Activated T-cell treated with anti-CD3 and anti-CD28 coated beads for 1 hour (primary cell): Measurements from ENCODE around the gene MTA1.
A peak's percentile ranks its signal among the peaks of the same experiment; 100 is the strongest.

Experiments
- DNase-seq: peaks from one replicate; pipeline ENCODE4 v3.0.0-alpha.2; 2020; ENCODE audit warnings: low read depth

Gene MTA1

DNA sequence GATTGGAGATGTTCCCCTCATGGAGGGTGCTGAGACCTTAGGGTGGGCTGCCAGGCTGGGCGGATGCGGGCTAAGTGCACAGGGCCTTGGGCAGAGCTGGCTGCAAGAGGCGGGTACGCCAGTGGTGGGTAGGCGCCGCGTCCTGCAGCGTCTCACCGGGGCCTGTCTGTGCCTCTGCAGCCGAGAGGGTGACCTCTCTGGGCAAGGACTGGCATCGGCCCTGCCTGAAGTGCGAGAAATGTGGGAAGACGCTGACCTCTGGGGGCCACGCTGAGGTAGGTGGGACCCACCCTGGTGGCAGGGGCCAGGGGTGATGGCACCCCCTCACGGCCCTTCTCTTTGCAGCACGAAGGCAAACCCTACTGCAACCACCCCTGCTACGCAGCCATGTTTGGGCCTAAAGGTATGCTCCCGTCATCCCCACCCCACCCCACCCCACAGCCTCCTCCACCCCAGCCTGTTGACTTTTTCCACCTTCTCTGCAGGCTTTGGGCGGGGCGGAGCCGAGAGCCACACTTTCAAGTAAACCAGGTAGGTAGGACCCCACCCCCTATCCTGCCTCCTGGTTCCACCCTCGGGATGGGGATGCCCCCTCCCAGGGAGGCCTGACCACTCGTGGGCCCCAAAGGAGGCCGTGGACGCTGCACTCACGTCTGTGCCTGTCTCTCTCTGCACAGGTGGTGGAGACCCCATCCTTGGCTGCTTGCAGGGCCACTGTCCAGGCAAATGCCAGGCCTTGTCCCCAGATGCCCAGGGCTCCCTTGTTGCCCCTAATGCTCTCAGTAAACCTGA lies 68.6 kb downstream of the MTA1 start:
- DNase-seq, result no peak

DNA sequence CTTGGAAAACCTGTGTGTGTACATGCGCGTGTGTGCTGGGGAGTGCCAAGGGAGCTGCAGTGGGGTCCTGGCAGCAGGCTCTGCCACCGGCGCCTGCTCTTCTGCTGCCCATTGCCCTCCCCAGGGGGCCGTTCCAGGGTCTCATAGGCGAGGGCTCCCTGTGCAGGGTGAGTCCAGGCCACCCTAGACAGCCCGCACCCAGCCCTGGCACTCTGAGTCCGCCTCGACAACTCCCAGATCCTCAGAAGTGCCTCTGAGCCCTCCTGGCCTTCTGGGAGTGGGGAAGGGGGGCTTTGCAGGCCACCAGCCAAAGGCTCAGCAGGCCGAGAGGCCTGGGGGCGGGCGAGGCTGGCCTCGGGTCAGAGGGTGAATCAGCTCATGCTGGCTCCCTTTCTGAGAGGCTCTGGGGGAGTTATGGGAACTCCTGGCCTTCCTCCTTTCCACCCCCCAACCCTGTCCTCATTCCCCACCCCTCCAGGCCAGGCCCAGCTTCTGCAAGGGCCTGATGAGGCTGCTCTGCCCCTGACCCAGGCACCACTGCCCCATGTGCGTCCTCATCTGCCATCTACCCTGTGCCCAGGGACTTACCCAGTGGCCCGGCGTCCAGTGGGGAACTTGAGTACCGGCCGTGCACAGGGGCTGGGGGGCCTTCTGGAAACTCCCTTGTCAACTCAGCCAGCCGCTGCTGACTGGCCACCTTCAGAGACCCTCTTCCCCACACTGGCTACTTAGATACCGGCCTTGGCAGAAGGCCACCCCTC lies 69.3 kb downstream of the MTA1 start:
- no peak for DNase-seq

DNA sequence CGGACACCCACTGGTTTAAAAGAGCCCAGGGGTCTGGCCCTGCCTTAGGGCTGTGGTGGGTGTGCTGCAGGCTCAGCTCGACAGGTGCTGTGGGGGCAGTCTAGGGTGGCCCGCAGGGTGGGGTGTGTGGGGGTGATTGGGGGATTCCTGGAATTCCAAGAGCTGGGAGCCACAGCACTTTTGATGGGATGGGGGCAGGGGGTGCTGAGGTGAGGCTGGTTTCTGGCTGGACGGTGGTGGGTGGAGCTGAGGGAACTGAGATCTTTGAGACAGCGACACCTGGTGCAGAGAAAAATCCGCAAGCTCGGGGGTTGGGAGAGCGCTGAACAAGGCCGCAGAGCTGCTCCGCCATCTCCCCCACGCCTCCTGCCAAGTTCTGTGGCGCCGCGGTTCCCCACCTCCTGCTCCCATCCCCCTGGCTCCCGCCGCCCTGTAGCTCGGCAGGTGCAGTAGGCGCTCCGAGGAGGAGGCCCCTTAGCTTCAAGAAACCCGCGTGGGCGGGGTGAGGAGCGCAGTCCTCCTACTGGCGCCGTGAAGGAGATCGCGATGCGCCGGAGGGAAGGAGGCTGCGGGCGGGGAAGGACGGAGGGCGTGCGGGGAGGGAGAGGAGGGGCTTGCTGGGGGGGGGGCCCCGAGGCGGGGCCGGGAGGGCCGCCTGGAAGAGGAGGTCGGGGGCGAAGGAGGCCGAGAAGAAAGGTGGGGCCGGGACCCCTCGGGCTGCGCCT lies 70.1 kb downstream of the MTA1 start:
- peak; percentile 76 for DNase-seq

DNA sequence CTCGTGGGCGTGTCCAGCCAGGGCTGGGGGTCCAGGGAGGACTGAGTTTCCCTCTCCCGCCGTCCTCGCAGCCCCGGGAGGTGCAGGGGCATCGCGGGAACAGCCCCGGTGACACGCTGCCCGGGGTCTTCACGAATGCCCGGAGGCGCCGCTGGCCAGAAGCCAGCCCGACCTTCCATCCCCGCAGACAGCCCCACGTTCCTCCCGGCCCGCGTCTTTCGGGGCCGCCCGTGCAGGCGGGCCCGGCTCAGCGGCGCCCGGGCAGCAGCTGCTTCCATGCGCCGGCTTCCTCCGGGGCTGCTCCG lies 70.6 kb downstream of the MTA1 start:
- no peak for DNase-seq

DNA sequence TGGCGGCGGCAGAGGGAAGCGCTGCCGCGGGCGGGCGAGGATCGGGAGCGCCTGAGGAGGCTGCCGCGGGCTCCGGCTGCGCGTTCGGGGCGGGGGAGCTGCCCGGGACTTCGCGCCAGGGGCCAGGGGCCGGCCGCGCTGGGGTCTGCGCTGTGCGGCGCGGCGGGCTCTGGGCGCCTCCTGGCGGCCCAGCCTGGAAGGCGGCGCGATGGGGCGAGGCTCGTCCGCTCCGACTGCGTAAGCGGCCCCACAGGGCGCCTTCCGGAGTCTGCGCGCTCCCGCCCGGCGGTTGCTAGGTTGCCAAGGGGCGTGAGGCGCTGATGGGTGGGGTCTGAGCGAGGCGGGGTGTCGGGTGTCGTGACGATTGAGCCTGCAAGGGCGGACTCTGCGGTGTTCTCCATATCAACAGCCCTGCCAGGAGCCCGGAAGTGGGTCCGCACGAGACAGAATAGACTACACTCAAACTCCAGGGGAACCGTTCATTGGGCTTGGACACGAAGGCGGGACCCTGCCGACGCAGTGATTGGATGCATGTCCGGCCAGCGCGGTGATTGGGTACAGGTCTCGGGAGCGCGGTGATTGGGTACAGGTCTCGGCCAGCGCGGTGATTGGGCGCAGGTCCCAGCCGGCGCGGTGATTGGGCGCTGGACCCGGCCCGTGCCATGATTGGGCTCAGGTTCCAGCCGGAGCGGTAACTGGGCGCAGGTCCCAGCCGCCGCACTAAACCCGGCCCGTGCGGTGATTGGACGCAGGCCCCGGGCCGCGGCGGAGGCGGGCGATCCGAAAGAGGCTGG lies 71.1 kb downstream of the MTA1 start, which contains the start of gene TEDC1:
Gene TEDC1 (plus strand): TSS at position 675 of the 794 bp plus-strand sequence. CDS start 130 bp downstream, outside the sequence.
- DNase-seq, result peak; percentile 97

DNA sequence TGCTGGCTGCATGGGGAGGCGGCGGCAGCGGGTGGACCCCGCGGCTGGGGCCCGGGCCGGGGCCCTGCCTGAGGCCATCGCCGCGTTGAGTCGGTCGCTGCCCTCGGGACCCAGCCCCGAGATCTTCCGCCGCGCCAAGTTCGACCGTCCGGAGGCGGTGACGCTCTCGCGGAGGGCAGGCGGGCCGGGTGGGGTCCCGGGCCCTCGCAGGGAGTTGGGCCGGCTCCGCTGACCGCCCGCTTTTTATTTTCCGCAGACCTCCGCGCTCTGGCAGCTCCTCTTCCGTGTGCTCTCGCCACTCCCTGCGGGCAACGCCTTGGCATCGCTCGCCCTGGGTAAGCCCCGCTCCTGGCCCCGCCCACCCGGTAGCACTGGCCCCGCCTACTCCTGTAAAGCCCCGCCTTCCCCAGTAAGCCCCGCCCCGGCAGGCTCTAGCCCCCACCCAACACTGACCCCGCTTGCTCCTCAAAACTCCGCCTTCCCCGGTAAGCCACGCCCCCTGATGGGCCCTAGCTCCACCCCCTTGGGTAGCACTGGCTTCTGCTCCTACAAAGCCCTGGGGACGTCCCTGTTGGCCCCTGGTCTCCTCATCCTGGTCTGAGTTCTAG lies 71.8 kb downstream of the MTA1 start:
- peak; percentile 77 for DNase-seq

DNA sequence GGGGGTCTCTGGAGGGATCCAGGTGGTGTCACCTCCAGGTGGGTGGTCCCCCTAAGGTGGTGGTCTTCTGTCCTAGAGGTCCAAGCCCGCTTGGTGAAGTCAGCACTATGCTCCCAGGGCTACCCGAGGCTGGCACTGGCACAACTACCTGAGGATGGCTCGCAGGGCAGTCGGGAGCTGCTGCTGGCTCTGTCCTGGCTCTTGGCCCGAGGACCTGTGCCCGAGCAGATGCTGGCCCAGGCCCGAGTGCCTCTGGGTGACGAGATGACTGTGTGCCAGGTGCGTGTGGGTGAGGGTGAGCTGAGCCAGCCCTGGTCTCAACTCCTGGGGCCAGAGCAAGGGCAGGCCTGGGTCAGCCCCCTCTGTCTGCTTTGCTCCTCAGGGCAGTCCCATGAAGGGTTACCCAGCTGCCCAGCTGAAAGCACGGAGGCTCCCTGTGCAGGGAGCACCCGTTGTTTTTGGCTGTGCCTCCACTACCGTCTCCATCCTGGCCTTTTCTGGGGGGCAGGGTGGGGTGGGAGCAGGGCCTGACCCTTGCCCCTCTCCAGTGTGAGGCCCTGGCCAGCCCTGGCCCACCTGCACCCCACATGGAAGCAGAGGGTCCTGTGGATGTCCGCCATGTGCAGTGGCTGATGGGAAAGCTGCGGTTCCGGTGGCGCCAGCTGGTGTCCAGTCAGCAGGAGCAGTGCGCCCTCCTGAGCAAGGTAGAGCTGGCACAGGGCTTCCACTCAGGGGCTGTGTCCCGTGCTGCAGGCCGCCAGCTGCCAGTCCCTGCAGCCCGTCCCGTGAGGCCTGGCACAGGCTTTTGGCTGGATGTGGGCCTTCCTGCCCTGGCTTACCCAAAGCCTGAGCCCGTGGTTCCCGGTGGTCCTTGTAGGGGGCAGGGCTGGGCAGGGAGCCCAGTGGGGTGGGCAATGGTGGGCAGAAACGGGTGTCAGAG lies 72.7 kb downstream of the MTA1 start:
- no peak for DNase-seq

DNA sequence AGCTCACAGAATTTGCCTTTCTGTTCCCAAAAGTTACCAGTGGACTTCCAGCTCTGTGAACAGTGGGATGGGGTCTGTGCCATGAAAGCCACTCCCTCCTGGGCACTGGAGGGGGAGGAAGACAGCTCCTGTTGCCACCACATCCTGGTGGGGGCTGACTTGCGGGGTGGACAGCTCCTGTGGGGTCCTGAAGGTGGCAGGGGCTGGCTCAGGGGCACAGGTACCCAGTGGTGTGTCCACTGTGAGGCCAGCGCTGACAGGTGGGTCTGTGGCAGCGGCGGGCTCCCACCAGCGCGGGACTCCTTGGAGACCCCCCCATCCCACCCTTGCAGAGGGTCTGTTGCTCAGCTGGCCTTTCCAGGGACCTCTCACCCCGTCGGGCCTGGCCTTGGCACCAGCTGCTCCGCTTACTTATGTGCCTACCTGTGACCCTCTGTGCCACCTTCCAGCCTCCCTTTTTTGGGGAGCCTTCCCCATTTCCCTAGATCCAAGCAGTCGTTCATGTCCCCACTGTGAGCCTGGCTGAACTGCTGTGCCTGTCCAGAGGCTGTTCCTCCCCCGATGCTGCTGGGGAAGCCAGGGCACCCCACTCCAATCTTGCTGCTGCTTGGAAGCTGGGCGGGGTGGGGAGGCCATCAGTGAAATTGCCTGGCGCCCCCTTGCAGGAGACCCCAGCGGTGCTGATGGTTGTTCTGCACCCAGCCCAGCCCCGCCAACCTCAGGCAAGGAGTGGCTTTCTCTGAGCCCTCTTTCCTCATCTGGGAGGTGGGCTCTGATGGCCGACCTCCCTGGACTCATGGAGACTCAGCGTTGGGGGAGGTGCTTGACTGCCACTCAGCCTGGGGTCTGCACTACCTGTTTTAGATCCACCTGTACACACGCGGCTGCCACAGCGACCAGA lies 73.6 kb downstream of the MTA1 start:
- no peak for DNase-seq

DNA sequence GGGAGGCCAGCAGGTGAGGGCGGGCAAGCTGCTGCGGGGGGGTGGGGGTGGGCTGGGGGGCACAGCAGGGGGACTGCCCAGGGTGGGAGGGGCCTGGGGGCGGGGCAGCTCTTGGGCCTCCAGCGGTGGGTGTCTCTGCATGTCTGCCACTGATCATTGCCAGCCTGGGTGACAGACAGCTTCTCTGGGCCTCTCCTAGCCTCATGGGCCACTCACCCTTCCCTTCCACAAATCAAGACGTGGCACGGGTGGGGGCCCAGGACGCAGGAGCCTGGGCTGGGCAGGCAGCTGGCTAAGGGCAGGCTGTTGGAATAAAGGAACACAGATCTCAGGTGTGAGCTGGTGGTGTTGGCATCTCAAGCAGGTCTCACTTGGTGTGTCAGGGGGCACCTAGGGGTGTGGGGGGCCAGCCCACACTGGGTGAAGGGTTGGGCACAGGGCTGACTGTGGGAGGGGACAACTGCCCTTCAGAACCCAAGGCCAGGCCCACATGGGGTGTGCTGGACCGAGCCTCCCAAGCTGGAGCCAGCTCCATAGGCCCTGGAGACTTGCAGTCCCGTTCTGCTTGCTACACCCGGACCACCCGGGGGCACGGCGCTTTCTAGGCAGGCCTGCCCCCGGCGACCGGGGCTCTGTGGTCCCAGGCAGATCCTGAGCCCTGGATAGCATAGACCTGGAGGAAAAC lies 74.4 kb downstream of the MTA1 start:
- DNase-seq, result no peak

DNA sequence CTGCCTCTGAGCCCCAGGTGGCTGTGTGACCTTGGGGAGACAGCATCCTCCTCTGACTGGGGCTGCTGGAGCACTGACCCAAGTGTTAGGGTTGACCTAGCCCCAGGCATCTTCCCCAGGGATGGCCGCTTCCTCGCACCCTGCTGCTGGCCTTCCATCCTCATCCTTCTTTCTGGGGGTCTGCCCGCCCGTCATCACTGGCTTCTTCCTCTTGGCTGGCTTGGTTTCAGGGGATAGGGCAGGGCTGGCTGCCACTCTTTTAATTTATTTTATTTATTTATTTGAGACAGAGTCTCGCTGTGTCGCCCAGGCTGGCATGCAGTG lies 74.9 kb downstream of the MTA1 start:
- no peak for DNase-seq

DNA sequence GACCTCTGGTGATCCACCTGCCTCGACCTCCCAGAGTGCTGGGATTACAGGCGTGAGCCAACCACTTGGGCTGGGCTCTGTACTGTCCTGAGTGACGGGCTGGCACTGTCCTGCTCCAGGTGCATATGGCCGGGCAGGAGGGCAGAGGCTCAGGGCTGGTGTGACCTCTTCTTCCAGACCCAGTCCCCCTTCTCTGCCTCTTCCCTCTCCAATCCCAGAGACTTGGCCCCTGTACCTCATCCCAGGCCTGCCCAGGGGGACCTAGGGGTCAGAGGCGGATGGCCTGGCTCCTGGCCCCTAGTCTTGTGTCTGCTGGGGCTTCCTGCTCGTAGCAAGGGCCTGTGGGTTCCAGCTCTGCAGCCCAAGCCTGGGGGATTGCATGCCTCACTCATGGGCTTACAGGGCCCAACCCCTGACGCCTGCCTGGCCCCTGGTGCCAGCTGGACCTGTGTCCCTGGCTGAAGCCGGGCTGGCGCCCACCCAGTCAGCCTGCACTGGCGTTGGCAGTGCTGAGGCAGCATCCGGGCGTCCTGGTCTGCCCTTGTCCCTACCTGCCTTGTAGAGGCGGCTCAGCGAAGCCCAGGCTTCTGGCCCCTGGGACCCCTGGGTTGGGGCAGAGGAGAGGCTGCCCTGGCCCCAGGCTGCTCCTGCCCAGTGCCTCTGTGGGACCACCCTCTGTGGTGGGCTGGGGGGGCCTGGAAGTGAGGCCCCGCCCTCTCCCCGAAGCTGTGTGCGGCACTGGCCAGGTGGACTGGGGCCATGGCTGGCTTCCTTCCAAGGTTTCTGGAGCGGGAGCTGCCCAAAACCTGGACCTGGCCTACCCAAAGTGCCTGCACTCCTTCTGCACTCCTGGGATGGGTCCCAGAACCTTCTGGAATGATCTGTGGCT lies 75.7 kb downstream of the MTA1 start:
- no peak for DNase-seq

DNA sequence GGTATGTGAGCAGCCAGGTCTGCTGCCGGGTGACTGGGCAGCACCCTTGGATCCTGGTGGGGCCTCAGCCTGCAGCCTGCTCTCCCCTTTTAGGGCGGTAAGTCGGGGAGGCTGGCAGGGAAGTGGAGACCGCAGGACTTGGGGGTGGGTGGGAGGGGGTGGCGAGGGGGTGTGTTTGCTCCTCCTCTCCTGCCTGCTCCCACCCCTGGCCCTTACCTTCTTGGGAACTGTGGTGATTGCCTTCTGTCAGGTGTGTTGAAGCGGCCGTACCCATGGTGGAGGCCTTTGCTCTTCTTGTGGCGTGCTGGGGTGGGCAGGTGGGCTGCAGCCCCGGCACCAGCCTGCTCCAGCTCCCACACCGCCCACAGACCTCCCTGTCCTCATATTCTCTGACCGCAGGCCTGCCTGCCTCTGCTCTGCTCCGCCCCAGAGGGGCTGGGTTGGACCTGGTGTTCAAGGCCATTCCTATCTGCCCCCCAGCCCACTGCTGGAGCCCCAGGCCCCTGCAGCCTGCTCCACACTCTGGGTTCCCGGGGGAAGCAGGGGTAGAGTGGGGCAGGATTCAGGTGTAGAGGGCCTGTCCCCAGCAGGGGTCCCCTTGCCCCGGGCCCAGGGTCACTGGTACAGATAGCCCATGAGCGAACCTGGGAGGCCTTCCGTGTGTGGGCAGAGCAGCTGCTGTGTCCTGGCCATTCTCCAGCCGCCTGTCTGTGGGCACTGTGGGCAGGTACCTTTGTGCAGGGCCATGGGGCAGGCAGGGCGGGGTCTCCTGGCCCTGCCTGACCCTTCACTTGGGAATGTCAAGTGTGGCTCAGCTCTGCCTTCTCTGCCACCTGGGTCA lies 76.6 kb downstream of the MTA1 start:
- DNase-seq, result no peak

DNA sequence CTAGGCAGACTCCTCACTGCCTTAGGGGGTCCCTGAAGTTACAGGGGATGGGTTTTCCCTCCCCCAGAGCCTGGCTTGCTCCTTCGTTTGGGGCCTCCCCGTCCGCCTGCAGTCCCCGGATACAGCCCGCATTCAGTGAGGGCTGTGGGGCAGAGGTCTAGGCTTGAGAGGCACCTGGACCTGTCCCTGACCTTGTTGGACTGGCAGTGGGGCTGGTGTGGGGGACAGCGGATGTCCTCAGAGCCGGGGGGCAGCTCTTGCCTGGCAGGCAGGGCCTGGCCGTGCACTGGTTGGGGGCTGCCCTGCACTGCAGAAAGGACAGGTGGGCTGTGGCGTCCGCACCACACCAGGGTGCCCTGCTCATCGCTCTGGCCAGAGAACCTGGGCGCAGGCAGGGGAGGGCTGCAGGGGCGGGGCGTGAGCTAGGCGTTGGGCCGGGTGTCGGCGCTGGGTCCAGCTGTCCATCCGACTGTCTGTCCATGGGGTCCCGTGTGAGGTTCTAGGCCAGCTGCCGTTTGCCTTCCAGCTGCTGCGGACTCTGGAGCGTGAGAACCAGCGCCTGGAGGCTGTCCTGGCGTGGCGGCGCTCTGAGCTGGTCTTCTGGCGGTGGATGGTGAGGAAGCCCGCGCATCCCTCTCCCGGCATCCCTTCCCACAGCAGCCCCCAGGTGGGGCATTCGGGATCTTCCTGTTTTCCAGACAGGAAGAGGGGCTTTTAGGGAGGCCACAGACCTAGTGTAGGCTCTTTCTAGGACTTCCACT lies 77.4 kb downstream of the MTA1 start:
- no peak for DNase-seq

DNA sequence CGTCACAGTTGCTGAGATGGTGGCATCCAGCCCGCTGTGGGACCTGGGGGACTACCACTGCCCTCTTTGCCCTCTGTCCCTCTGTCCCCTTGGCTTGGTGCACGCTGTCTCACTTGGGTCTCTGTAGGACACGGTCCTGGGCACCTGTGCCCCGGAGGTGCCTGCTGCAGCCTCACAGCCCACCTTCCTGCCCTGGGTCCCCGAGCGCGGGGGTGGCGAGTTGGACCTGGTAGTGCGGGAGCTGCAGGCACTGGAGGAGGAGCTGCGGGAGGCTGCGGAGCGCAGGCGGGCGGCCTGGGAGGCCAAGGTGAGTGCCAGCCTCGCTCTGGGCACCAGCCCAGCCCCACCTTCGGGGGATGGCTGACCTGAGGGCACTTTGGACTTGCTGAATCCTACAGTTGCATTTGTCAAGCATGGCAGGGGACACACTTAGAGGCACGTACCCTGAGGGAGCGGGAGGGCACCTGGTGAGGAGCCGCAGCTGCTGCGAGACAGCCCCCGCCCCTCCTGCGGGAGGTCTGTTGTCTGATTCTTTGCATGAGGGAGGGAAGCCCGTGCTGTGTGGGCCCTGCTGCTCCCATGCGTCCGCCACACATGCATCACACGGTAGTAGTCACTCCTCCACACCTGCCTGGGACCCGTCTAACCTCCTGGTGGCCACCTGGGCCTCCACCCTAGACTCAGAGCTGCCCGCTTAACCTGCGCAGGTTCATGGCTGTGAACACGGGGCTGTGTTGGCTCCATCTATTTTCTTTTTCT lies 78.2 kb downstream of the MTA1 start:
- DNase-seq, result no peak

DNA sequence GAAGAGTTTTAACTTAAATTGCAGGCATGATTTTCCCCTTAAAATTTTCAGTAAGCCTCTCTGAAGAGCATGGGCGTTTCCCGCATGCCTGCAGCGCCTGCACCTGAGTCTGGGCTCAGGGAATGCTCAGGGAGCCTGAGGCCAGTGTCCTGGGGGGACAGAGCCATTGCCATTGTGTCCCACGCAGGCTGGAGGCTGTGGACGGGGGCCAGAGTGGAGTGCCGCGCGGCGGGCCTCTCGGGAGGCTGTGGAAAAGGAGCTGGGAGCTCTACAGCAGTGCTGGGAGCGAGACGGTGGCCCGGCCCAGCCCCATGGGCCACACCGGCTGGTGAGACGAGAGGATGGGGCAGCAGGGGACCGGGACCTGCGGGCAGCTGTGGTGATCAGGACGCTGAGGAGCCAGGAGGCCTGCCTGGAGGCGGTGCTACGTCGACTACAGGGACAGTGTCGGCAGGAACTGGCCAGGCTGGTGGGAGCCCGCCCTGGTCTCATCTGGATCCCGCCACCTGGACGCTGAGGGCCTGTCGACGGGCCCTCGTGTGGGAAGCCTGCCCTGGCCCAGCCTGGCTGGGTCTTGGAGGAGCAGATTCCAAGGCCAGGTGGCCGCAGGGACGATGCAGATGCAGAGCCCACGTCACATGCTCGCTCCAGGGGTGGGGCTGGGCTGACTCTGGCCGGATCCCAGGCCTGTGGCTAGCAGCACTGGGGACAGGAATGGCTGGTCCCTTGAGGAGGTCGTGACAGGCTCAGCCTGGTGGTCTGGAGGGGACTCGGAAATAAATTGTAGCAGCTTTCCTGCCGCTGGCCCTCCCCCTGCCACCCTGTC lies 79.0 kb downstream of the MTA1 start:
- no peak for DNase-seq
